Skeletal muscle cell (primary cell): ENCODE results near the gene TFEC.
"Not testable (repeated sequence)": the region's sequence is repeated elsewhere in the genome, so short reads cannot be mapped to it uniquely, and the experiment has no call there.

Source experiments
- DNase-seq: peaks from one replicate; pipeline ENCODE4 v3.0.0-alpha.2; 2010; ENCODE audit warnings: low read depth
- H3K4me3 ChIP-seq: 2 replicates; pipeline ENCODE4 v1.5.1; 2011; ENCODE audit warnings: low read depth, mild to moderate bottlenecking, control low read depth, low read length, moderate library complexity

TFEC gene

GRCh38 chr7:116004762-116005161 is 25.8 kb downstream of the TFEC start:
- not testable (repeated sequence) for H3K4me3 ChIP-seq, DNase-seq

GRCh38 chr7:115997221-115997620 is 33.3 kb downstream of the TFEC start:
- H3K4me3 ChIP-seq: no peak overlapping the region
- no peak for DNase-seq

- H3K4me3 ChIP-seq: no peak overlapping the region
- DNase-seq: no peak
These were observed 34.9 kb downstream of the TFEC start for GRCh38 chr7:115995701-115996100.

GRCh38 chr7:115988401-115988800 is 42.2 kb downstream of the TFEC start:
- no peak overlapping the region for H3K4me3 ChIP-seq
- no peak for DNase-seq

- H3K4me3 ChIP-seq: no peak overlapping the region
- no peak for DNase-seq
These were observed 43.1 kb downstream of the TFEC start for GRCh38 chr7:115987486-115987885.

- DNase-seq: peak; percentile 48
- no peak overlapping the region for H3K4me3 ChIP-seq
These were observed 46.5 kb downstream of the TFEC start for GRCh38 chr7:115984105-115984504.

GRCh38 chr7:115980159-115980558 is 50.4 kb downstream of the TFEC start:
- DNase-seq: no peak
- H3K4me3 ChIP-seq: no peak overlapping the region

- H3K4me3 ChIP-seq: no peak overlapping the region
- DNase-seq: no peak
These were observed 53.9 kb downstream of the TFEC start for GRCh38 chr7:115976651-115977050.

GRCh38 chr7:115975766-115976165 is 54.8 kb downstream of the TFEC start:
- H3K4me3 ChIP-seq: no peak overlapping the region

GRCh38 chr7:115973406-115973805 is 57.2 kb downstream of the TFEC start:
- no peak overlapping the region for H3K4me3 ChIP-seq
- DNase-seq: no peak

More at GRCh38 chr7:115975766-115976165, 54.8 kb downstream of the TFEC start:
- DNase-seq: no peak

GRCh38 chr7:115971506-115971905 is 59.1 kb downstream of the TFEC start:
- DNase-seq: no peak
- H3K4me3 ChIP-seq: no peak overlapping the region

GRCh38 chr7:115968596-115968995 is 62.0 kb downstream of the TFEC start:
- no peak overlapping the region for H3K4me3 ChIP-seq
- no peak for DNase-seq

- no peak for DNase-seq
- no peak overlapping the region for H3K4me3 ChIP-seq
These were observed 62.4 kb downstream of the TFEC start for GRCh38 chr7:115968171-115968570.

GRCh38 chr7:115965796-115966475 is 64.6 kb downstream of the TFEC start:
- no peak overlapping the region for H3K4me3 ChIP-seq
- no peak for DNase-seq

- no peak overlapping the region for H3K4me3 ChIP-seq
These were observed 65.3 kb downstream of the TFEC start for GRCh38 chr7:115965236-115965635.

GRCh38 chr7:115964799-115965198 is 65.8 kb downstream of the TFEC start:
- DNase-seq: no peak
- no peak overlapping the region for H3K4me3 ChIP-seq

More at GRCh38 chr7:115965236-115965635, 65.3 kb downstream of the TFEC start:
- DNase-seq: no peak

GRCh38 chr7:115962340-115962739 is 68.2 kb downstream of the TFEC start:
- no peak overlapping the region for H3K4me3 ChIP-seq
- DNase-seq: no peak

GRCh38 chr7:115953592-115954255 is 76.8 kb downstream of the TFEC start:
- no peak overlapping the region for H3K4me3 ChIP-seq
- no peak for DNase-seq

GRCh38 chr7:115952832-115953231 is 77.7 kb downstream of the TFEC start:
- DNase-seq: no peak
- no peak overlapping the region for H3K4me3 ChIP-seq

GRCh38 chr7:115951547-115951946 is 79.0 kb downstream of the TFEC start:
- no peak for DNase-seq
- no peak overlapping the region for H3K4me3 ChIP-seq

- DNase-seq: peak; percentile 27
- no peak overlapping the region for H3K4me3 ChIP-seq
These were observed 88.8 kb downstream of the TFEC start for GRCh38 chr7:115941703-115942268.
